Gastrocnemius medialis (tissue), 4 donors: Measurements from ENCODE around the gene C6orf163. TPM values are rescaled to one million over a fixed set of nuclear protein-coding genes. Genes with fewer than 3 reads are reported as not detected.

Source experiments
- ATAC-seq, 2 donors: fragments of 150-250 bp; one replicate each; pipeline ENCODE4 v1.9.1; 2016
- DNase-seq, 2 donors: peaks; one replicate each; pipeline ENCODE4 v3.0.0-alpha.2; 2019
- H3K27ac ChIP-seq, 4 donors: fragments of 200-600 bp; sonication (generic); 1 replicate in 1 of 4; 2 replicates in 3 of 4; pipeline ENCODE4 v1.5.1; 2016 to 2018; ENCODE audit warnings: mild to moderate bottlenecking in 2 of 4, moderate library complexity in 1 of 4
- H3K27me3 ChIP-seq, 3 donors: fragments of 200-600 bp; sonication (generic) in 2 of 3; 1 replicate in 1 of 3; 2 replicates in 2 of 3; pipeline versions ENCODE4 v1.5.1 to v1.6.0; 2016 to 2019; ENCODE audit warnings: mild to moderate bottlenecking in 1 of 3, moderate library complexity in 1 of 3
- H3K36me3 ChIP-seq, 2 donors: fragments of 200-600 bp; sonication (generic) in 1 of 2; one replicate each; pipeline ENCODE4 v1.5.1; 2017 to 2018
- H3K4me1 ChIP-seq, 2 donors: fragments of 200-600 bp; sonication (generic) in 1 of 2; one replicate each; pipeline ENCODE4 v1.5.1; 2016 to 2017; ENCODE audit warnings: mild to moderate bottlenecking in 2 of 2
- H3K4me3 ChIP-seq, 4 donors: fragments of 200-600 bp; sonication (generic) in 3 of 4; 1 replicate in 1 of 4; 2 replicates in 3 of 4; pipeline ENCODE4 v1.5.1; 2016 to 2019; ENCODE audit warnings: mild to moderate bottlenecking in 2 of 4
- H3K9me3 ChIP-seq, 3 donors: fragments of 200-600 bp; sonication (generic) in 2 of 3; 1 replicate in 1 of 3; 2 replicates in 2 of 3; pipeline ENCODE4 v1.5.1; 2016 to 2019
- CTCF ChIP-seq, 5 experiments: fragments of 450-650 bp in 3 of 5; fragments of 200-600 bp in 2 of 5; sonication (generic) in 2 of 5; IDR thresholded peaks in 4 of 5; conservative IDR thresholded peaks in 1 of 5; 1 replicate in 4 of 5; 2 replicates in 1 of 5; pipeline ENCODE4 v1.5.1; 2016 to 2019; ENCODE audit warnings: antibody characterized with exemption in 5 of 5, mild to moderate bottlenecking in 3 of 5, moderate library complexity in 3 of 5
- POLR2A ChIP-seq, 2 donors: fragments of 450-650 bp; IDR thresholded peaks; one replicate each; pipeline ENCODE4 v1.6.1; 2017; ENCODE audit warnings: antibody characterized with exemption in 2 of 2, mild to moderate bottlenecking in 2 of 2, moderate library complexity in 2 of 2
- in situ Hi-C, 4 donors: fragments of 200-750 bp; cut with MboI; loops; one replicate each; pipeline versions ENCODE4 v1.15.0 to v1.8.0; 2017; ENCODE audit warnings: low sequenced_read_pairs in 4 of 4
- intact Hi-C: fragments of 100-400 bp; cut with DNase I; formaldehyde crosslinking; loops from one replicate; pipeline ENCODE4 v1.15.1; 2023; ENCODE audit warnings: low total_unique reads
- total RNA-seq, 4 donors: library from RNA; depleted of rRNA; stranded (reverse); fragments of >200 nt; gene quantifications; one replicate each; pipeline versions ENCODE4 v1.1.0 to v1.2.3, GENCODE V29; 2016

Gene C6orf163
- total RNA-seq, 4 donors from 2014 or later, result 0.29 to 5.3 (median 0.40) TPM; not detected in 1

DNA sequence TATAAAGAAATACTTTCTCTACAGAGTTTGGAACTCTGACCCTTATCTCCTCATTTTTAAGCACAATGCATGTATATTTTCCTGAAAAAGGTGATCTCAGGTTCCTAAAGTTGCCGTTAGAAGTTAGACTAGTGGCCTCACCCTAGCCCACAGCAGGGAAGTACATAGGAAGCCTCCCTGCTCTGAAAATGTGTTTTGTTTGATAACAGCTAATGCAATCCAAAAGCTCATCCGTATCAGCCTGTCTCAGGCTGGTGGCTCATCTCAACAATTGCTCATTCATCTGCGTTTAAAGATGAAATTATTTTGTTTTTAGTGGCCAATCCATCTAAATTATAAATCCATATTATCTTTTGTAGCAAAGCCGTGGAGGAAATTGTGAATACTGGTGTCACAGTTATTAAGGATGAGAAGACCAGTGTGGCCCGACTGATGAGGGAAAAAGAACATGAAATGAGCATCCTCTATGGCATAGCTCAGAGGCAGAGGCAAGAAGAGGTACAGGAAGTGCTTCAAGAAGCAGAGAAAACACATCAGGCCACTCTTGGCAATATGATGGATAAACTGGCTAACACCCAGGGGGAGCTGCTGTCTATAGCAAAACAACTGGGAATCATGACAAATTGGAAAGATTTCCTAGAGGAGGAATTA lies 20.1 kb downstream of the C6orf163 start:
- H3K4me1 ChIP-seq, result no peaks in the 10 kb centered on the region
- H3K4me3 ChIP-seq, result no peak overlapping the region
- in situ Hi-C loops, result no loop called here
- intact Hi-C loops, result no loop called here
- DNase-seq (no peak), ATAC-seq (no peak)
- TF ChIP-seq CTCF (IDR thresholded peaks at IDR 0.05 in 4 of 5, conservative IDR thresholded peaks at IDR 0.05 in 1 of 5) (no peak), POLR2A (IDR thresholded peaks at IDR 0.05) (no peak)
- no peaks in the 10 kb centered on the region for H3K27me3 ChIP-seq
- no peak overlapping the region for H3K27ac ChIP-seq
- no peaks in the 10 kb centered on the region for H3K9me3 ChIP-seq
- H3K36me3 ChIP-seq, result no peaks in the 10 kb centered on the region

DNA sequence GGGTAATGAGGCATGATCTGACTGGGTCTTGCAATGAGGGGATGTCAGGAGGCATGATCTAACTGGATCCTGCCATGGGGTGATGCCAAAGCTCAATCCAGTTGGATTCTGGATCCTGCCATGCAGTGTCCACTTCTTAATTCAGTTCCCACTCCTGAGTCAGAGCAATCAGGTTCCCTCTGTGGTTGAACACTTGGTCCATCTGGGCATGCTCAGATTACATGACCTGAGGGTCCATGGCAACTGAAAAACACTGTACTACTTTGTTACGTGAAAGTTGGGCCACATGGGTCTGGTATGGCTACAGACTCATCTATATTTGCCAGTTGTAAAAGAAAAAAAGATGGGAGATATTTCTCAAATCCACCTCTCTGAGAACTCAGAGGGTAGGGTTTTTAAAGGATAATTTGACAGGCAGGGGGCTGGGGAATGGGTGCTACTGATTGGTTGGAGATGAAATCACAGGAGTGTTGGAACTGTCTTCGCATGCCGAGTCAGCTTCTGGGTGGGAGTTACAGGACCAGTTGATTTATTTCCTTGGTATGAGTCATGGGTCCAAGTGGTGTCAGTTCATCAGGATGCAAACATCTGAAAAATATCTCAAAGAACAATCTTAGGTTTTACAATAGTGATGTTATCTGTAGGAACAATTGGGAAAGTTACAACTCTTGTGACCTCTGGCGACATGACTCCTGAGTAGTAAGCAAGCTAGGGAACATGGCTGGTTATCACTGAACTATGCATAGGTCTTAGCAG lies 21.6 kb downstream of the C6orf163 start:
- no peaks in the 10 kb centered on the region for H3K4me1 ChIP-seq
- in situ Hi-C loops, result no loop called here
- no peak for ATAC-seq
- no peak overlapping the region for H3K4me3 ChIP-seq
- TF ChIP-seq CTCF (IDR thresholded peaks at IDR 0.05 in 4 of 5, conservative IDR thresholded peaks at IDR 0.05 in 1 of 5) (no peak), POLR2A (IDR thresholded peaks at IDR 0.05) (no peak)
- H3K27ac ChIP-seq, result no peak overlapping the region
- H3K27me3 ChIP-seq, result no peaks in the 10 kb centered on the region
- DNase-seq, result no peak
- H3K9me3 ChIP-seq, result no peaks in the 10 kb centered on the region
- intact Hi-C loops, result no loop called here
- no peaks in the 10 kb centered on the region for H3K36me3 ChIP-seq

DNA sequence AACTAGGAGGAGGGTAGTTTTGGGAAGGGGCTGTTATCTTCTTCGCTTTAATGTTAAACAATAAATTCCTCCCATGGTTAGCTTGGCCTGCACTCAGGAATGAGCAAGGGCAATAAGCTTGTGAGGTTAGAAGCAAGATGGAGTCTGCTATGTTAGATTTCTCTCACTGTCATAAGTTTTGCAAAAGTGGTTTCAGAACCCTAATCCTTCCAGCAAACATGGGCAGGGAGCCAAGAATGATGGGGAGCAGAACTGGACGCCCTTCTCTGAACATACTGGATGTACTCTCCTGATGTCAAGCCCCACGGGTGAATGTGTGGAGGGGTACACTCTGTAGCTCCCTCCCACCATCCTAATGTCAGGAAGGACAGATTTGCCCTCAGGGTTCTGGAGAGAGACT lies 22.3 kb downstream of the C6orf163 start:
- Histone ChIP-seq H3K36me3 (no peaks in the 10 kb centered on the region), H3K9me3 (no peaks in the 10 kb centered on the region), H3K4me3 (no peak overlapping the region), H3K27me3 (no peaks in the 10 kb centered on the region), H3K27ac (no peak overlapping the region), H3K4me1 (no peaks in the 10 kb centered on the region)
- ATAC-seq, result no peak
- TF ChIP-seq POLR2A (IDR thresholded peaks at IDR 0.05) (no peak), CTCF (IDR thresholded peaks at IDR 0.05 in 4 of 5, conservative IDR thresholded peaks at IDR 0.05 in 1 of 5) (no peak)
- in situ Hi-C loops, result no loop called here
- intact Hi-C loops, result no loop called here
- no peak for DNase-seq

DNA sequence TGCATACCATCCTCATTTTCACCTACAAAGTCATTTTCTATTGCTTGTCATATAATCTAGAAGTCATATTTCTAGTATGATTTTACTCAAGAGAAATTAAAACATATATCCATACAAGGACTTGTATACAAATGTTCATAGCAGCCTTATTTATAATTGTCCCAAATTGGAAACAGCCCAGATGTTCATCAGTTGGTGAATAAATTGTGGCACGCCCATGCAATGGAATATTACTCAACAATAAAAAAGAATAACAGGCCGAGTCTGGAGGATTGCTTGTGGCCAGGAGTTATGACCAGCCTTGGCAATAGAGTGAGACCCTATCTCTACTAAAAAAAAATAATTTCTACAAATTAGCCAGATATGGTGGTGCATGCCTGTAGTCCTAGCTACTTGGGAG lies 28.8 kb downstream of the C6orf163 start:
- no peak for DNase-seq
- Histone ChIP-seq H3K27ac (no peak overlapping the region), H3K36me3 (no peaks in the 10 kb centered on the region), H3K4me3 (no peak overlapping the region), H3K27me3 (no peaks in the 10 kb centered on the region), H3K4me1 (no peaks in the 10 kb centered on the region), H3K9me3 (no peaks in the 10 kb centered on the region)
- in situ Hi-C loops (no loop called here), intact Hi-C loops (no loop called here)
- TF ChIP-seq CTCF (IDR thresholded peaks at IDR 0.05 in 4 of 5, conservative IDR thresholded peaks at IDR 0.05 in 1 of 5), result no peak
- no peak for TF ChIP-seq POLR2A (IDR thresholded peaks at IDR 0.05)
- no peak for ATAC-seq
